K562 (cell line): Measurements from ENCODE around the gene BIK. TPM values are rescaled to one million over a fixed set of nuclear protein-coding genes. Genes with fewer than 3 reads are reported as not detected.

Source experiments
- ATAC-seq: fragments of 200-7000 bp; cut with Tn5 transposase; 3 replicates; pipeline ENCODE4 v1.9.1; 2020; ENCODE audit warnings: moderate library complexity
- BruUV-seq: library from RNA; stranded (reverse); fragments of 400-500 nt; replicated peaks from 2 replicates; lab custom pipeline; 2021; lab: Mats Ljungman, UMichigan
- CTCF ChIA-PET: fragments of 300-600 bp; formaldehyde crosslinking; extraction: SDS; loops from one replicate; lab custom pipeline; 2021; ENCODE audit warnings: low intra/inter-chr PET ratio; lab: Yijun Ruan, JAX
- POLR2A ChIA-PET: fragments of 300-600, 350-650 bp; sonication (Branson Sonifier 250); formaldehyde crosslinking; extraction: SDS; loops from one replicate; lab custom pipeline; 2021; ENCODE audit warnings: antibody characterized with exemption, inconsistent platforms; lab: Yijun Ruan, JAX
- DNase-seq, 4 experiments: peaks; one replicate each; pipeline versions ENCODE4 v3.0.0 to v3.0.0-alpha.2; 2011 to 2018; ENCODE audit warnings: low spot score in 3 of 4, mixed read lengths in 3 of 4; ENCODE audit errors: extremely low read depth in 1 of 4
- FAIRE-seq: peaks from 2 replicates; lab custom pipeline; 2011; peaks lifted over from hg19 to GRCh38; lab: Jason Lieb, UNC
- H2AFZ ChIP-seq: 2 replicates; pipeline ENCODE4 v1.6.0; 2011; ENCODE audit warnings: low read depth, low read length, control low read depth, inconsistent platforms
- H3K27ac ChIP-seq: fragments of 200-600 bp; 3 replicates; pipeline ENCODE4 v1.8.0; 2011; ENCODE audit warnings: low read depth, mild to moderate bottlenecking, control low read depth, inconsistent platforms, low read length, moderate library complexity, mixed read lengths; ENCODE audit errors: extremely low read depth
- H3K27me3 ChIP-seq, 2 experiments: fragments of 300-600 bp in 1 of 2; 2 replicates in 1 of 2; 3 replicates in 1 of 2; pipeline versions ENCODE4 v1.6.0 to v1.8.0; 2011; ENCODE audit warnings: inconsistent platforms in 2 of 2, low read length in 2 of 2, mild to moderate bottlenecking in 1 of 2, mixed read lengths in 1 of 2, moderate library complexity in 1 of 2; ENCODE audit not compliant: control insufficient read depth in 2 of 2, insufficient read depth in 2 of 2
- H3K36me3 ChIP-seq: fragments of 300-600 bp; 3 replicates; pipeline ENCODE4 v1.8.0; 2011; ENCODE audit warnings: mild to moderate bottlenecking, low read length, inconsistent platforms; ENCODE audit not compliant: control insufficient read depth, insufficient read depth
- H3K4me1 ChIP-seq, 2 experiments: fragments of 200-600 bp in 1 of 2; replicated peaks in 1 of 2; 2 replicates in 1 of 2; 3 replicates in 1 of 2; pipeline versions ENCODE4 v1.5.1 to v1.8.0; 2011; ENCODE audit warnings: inconsistent platforms in 2 of 2, low read length in 2 of 2, mild to moderate bottlenecking in 1 of 2, mixed read lengths in 1 of 2, moderate library complexity in 1 of 2; ENCODE audit not compliant: control insufficient read depth in 2 of 2, insufficient read depth in 2 of 2
- H3K4me2 ChIP-seq: 2 replicates; pipeline ENCODE4 v1.6.1; 2011; ENCODE audit warnings: low read length, control low read depth, inconsistent platforms, mixed read lengths; ENCODE audit not compliant: insufficient read depth
- H3K4me3 ChIP-seq: fragments of 200-600 bp; sonication (generic), shearing (Covaris generic); 2 replicates; pipeline ENCODE4 v1.5.1; 2016; ENCODE audit warnings: control low read depth, inconsistent platforms
- H3K79me2 ChIP-seq: fragments of 200-600 bp; 3 replicates; pipeline ENCODE4 v1.8.0; 2011; ENCODE audit warnings: low read length, inconsistent platforms; ENCODE audit not compliant: control insufficient read depth, insufficient read depth
- H3K9ac ChIP-seq, 2 experiments: 2 replicates each; pipeline versions ENCODE4 v1.6.0 to v1.6.1; 2011; ENCODE audit warnings: low read depth in 2 of 2, low read length in 2 of 2, control low read depth in 1 of 2, inconsistent platforms in 1 of 2, mild to moderate bottlenecking in 1 of 2, mixed read lengths in 1 of 2; ENCODE audit not compliant: insufficient read depth in 1 of 2
- H3K9me1 ChIP-seq: one replicate; pipeline ENCODE4 v1.6.0; 2011; ENCODE audit warnings: inconsistent platforms, mild to moderate bottlenecking, low read length, moderate library complexity; ENCODE audit not compliant: control insufficient read depth, insufficient read depth
- H3K9me3 ChIP-seq: replicated peaks from 2 replicates; pipeline ENCODE4 v1.5.1; 2011; ENCODE audit warnings: low read depth, low read length, inconsistent platforms; ENCODE audit not compliant: control insufficient read depth, insufficient read depth
- H4K20me1 ChIP-seq: replicated peaks from 2 replicates; pipeline ENCODE4 v1.6.1; 2011; ENCODE audit warnings: low read length, inconsistent platforms, mixed read lengths; ENCODE audit not compliant: control insufficient read depth, insufficient read depth
- HNRNPH1 ChIP-seq: fragments of 200-400 bp; formaldehyde crosslinking; optimal IDR thresholded peaks from 2 replicates; pipeline ENCODE3; 2017; ENCODE audit warnings: low read depth, mild to moderate bottlenecking, low read length, moderate library complexity
- POLR3G ChIP-seq: IDR thresholded peaks from 2 replicates; pipeline ENCODE4 v1.6.1; 2011; ENCODE audit not compliant: insufficient read length, insufficient replicate concordance; ENCODE audit errors: extremely low read depth
- RBBP5 ChIP-seq: fragments of 200-600 bp; sonication (generic); IDR thresholded peaks from 2 replicates; pipeline ENCODE4 v1.6.1; 2012; ENCODE audit warnings: borderline replicate concordance, mild to moderate bottlenecking, low read length, control low read depth, inconsistent platforms; ENCODE audit not compliant: insufficient read depth, poor library complexity, severe bottlenecking
- SMARCB1 ChIP-seq: IDR thresholded peaks from 2 replicates; pipeline ENCODE4 v1.6.1; 2011; ENCODE audit warnings: improper control_type of control experiment, low read depth; ENCODE audit not compliant: insufficient read length
- ZC3H8 ChIP-seq: fragments of 450-650 bp; IDR thresholded peaks from 2 replicates; pipeline ENCODE4 v1.6.1; 2017
- ZNF41 ChIP-seq: fragments of 250-450 bp; sonication (Bioruptor Pico); conservative IDR thresholded peaks from 2 replicates; pipeline ENCODE4 v1.4.0; 2020; ENCODE audit warnings: mild to moderate bottlenecking
- WGBS: fragments of 100-300 bp; shearing (Covaris generic); methylation state at CpG from one replicate; pipeline ENCODE4 v1.1.6; 2016; ENCODE audit warnings: low coverage, mixed read lengths; ENCODE audit not compliant: insufficient coverage; ENCODE audit errors: missing lambda C conversion rate; 5-methylcytosine and 5-hydroxymethylcytosine counted together
- in situ Hi-C: fragments of 300-500 bp; cut with MboI; formaldehyde crosslinking; loops from 4 replicates; pipeline ENCODE4 v1.15.0; 2018; ENCODE audit warnings: inconsistent platforms, mixed read lengths
- intact Hi-C: fragments of 100-400 bp; cut with micrococcal nuclease; formaldehyde crosslinking; loops from 2 replicates; pipeline ENCODE4 v1.14.2; 2022
- polyA plus RNA-seq, 8 experiments: library from polyadenylated mRNA; depleted of rRNA in 4 of 8; stranded (reverse) in 5 of 8; unstranded in 3 of 8; fragments of >200 nt; fragmentation: Nextera tagmentation in 2 of 8; fragmentation: Illumina TruSeq in 1 of 8; extraction: Ambion mirVana in 2 of 8; extraction: Trizol in 1 of 8; gene quantifications; 2 replicates each; pipeline versions ENCODE4 v1.2.1 to v1.2.3, GENCODE V29; 2011 to 2014; ENCODE audit warnings: inconsistent platforms in 1 of 8, missing spikeins in 1 of 8
- total RNA-seq, 7 experiments: library from RNA; depleted of rRNA in 6 of 7; stranded (reverse); fragments of >200 nt in 6 of 7; fragmentation: Illumina TruSeq in 2 of 7; extraction: Trizol in 2 of 7; gene quantifications; 2 replicates each; pipeline versions ENCODE4 v1.2.1 to v1.2.3, GENCODE V29; 2011 to 2021; ENCODE audit warnings: low replicate concordance in 1 of 7
- TF ChIP-seq, protein P1 (sequence below), 2 experiments: fragments of 450-650 bp in 1 of 2; sonication (generic) in 1 of 2; formaldehyde crosslinking in 1 of 2; IDR thresholded peaks; 2 replicates each; pipeline versions ENCODE4 v1.7.1 to v1.9.0; 2016 to 2022; ENCODE audit warnings: inconsistent platforms in 1 of 2, mild to moderate bottlenecking in 1 of 2, missing genetic modification reagents in 1 of 2
- TF ChIP-seq, protein P2 (sequence below): fragments of 250-450 bp; sonication (Bioruptor Pico); IDR thresholded peaks from 2 replicates; pipeline ENCODE4 v1.8.0; 2021; ENCODE audit warnings: moderate library complexity, mild to moderate bottlenecking, inconsistent platforms

Gene BIK
- total and polyA plus RNA-seq, 9 of the 15 experiments (the other 6 are each of a cell fraction or from before 2014, with no cell fraction given): 0.08 to 0.23 (median 0.18) TPM; not detected in 4

DNA sequence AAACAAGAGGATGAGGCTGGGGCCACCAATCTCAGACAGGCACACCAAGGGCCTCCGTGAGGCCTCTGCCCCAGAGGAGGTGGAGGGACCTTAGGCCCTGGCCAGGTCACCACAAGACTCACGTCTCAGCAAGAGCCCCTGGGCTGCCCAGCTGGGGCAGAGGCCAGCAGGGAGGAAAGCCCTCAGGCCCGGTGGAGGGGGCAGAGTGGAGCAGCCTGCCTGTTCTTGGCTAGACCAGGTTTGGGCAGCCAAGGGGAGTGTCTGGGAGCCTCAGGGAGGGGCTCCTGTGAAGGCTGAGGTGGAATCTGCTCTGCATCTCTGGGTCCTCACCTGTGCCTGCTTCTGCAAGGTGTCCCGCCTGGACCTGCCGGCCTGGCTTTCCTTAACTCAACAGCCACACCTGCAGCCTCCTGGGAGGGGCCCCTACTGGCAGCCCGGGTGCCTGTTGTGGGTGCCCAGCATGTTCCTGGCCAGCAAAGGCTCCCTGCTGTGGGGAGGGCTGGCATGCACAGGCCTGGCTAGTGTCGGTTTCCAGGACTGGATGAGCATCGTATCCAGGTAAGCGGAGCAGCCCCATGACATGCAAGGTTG lies 64.5 kb downstream of the BIK start:
- ChIA-PET POLR2A (no interaction called here), CTCF (no interaction called here)
- Histone ChIP-seq H3K27ac (no peak overlapping the region), H2AFZ (no peak overlapping the region), H3K9ac (no peak overlapping the region), H3K4me3 (no peak overlapping the region), H3K27me3 (no peaks in the 10 kb centered on the region), H3K4me2 (no peak overlapping the region), H4K20me1 (no peaks in the 10 kb centered on the region), H3K4me1 (peaks cover 0 to 17% of the 10 kb centered on the region in 2 experiments; a peak in 2 of 5 replicates), H3K9me3 (0 out of 2 replicates have a peak, but pooled peaks cover 2% of the 10 kb centered on the region), H3K36me3 (peaks cover 86% of the 10 kb centered on the region), H3K9me1 (no peaks in the 10 kb centered on the region), H3K79me2 (no peaks in the 10 kb centered on the region)
- no peak for FAIRE-seq
- ATAC-seq: no peak
- no peak for DNase-seq
- intact Hi-C loops: no loop called here
- no peak for TF ChIP-seq POLR3G
- TF ChIP-seq, protein P1, sequence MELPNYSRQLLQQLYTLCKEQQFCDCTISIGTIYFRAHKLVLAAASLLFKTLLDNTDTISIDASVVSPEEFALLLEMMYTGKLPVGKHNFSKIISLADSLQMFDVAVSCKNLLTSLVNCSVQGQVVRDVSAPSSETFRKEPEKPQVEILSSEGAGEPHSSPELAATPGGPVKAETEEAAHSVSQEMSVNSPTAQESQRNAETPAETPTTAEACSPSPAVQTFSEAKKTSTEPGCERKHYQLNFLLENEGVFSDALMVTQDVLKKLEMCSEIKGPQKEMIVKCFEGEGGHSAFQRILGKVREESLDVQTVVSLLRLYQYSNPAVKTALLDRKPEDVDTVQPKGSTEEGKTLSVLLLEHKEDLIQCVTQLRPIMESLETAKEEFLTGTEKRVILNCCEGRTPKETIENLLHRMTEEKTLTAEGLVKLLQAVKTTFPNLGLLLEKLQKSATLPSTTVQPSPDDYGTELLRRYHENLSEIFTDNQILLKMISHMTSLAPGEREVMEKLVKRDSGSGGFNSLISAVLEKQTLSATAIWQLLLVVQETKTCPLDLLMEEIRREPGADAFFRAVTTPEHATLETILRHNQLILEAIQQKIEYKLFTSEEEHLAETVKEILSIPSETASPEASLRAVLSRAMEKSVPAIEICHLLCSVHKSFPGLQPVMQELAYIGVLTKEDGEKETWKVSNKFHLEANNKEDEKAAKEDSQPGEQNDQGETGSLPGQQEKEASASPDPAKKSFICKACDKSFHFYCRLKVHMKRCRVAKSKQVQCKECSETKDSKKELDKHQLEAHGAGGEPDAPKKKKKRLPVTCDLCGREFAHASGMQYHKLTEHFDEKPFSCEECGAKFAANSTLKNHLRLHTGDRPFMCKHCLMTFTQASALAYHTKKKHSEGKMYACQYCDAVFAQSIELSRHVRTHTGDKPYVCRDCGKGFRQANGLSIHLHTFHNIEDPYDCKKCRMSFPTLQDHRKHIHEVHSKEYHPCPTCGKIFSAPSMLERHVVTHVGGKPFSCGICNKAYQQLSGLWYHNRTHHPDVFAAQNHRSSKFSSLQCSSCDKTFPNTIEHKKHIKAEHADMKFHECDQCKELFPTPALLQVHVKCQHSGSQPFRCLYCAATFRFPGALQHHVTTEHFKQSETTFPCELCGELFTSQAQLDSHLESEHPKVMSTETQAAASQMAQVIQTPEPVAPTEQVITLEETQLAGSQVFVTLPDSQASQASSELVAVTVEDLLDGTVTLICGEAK (IDR thresholded peaks at IDR 0.05): no peak
- TF ChIP-seq, protein P1 (CRISPR knock-in tag; IDR thresholded peaks at IDR 0.05): no peak
- no peak for TF ChIP-seq ZC3H8
- TF ChIP-seq ZNF41 (CRISPR knock-in tag): no peak
- TF ChIP-seq SMARCB1: no peak
- TF ChIP-seq RBBP5: no peak
- TF ChIP-seq, protein P2, sequence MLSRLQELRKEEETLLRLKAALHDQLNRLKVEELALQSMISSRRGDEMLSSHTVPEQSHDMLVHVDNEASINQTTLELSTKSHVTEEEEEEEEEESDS: no peak
- TF ChIP-seq HNRNPH1: no peak
- in situ Hi-C loops: no loop called here
- BruUV-seq: no TSS peak
- WGBS: 94% methylated on average over 7 of the region's 9 CpGs
